ENCODE results near the gene GNL2. TPM values are rescaled to one million over a fixed set of nuclear protein-coding genes. Genes with fewer than 3 reads are reported as not detected.
"Not testable (repeated sequence)": the region's sequence is repeated elsewhere in the genome, so short reads cannot be mapped to it uniquely, and the experiment has no call there.

Gene GNL2
- polyA plus RNA-seq, 12 donors: 45.6 to 104 (median 55.1) TPM; not detected in 1

DNA sequence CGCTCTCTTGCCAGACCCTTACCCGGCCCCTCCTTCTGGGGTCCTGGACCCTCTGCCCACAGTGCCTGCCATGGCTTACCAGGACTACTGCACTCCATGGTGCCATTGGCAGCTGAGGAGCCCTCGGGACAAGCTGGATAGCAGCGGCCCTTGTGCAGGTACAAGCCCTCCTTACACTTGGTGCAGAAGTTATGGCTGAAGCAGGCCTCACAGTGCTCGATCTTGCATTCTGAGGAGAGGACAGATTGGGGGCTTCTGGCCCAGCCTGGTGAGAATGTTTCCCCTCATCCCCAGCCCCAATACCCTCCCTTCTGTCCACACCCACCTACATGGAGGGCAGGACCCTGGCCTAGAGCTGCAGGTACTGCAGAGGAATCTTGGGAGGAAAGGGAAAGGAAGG lies 18.4 kb upstream of the GNL2 start:
- no peak for DNase-seq

DNA sequence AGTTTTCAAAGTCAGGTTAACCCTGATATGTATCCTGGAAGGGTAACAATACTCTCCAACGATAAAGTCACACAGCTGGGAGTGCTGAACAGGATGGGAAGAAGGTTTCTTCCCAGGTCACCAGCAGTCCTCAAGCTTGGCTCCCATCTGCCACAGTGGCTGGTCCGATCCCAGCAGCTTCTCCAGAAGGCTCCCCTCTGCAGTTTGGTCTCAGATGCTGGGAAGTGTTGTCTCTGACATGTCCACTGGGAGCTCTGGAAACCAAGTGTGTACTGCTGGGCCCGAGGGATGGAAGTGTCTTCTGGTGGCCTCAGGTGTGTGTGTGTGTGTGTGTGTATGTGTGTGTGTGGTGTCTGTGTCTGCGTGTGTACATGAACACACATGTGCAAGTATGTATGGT lies 16.4 kb upstream of the GNL2 start:
- DNase-seq: no peak

DNA sequence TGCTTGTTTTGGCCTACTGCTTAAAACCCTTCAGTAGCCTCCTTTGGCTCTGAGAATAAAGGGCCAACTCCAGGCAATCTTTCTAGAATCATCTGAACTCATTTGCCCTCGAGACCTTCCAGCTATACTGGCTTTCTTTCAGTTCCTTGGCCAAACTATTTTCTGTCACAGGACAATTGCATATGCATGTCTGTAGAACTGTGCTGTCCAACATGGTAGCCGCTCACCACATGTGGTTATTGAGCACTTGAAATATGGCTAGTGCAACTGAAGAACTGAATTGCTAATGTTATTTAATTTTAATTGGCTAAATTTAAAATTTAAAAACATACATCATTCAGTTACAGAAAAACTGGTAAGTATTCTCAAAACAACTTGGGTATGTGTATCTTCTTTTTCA lies 14.3 kb upstream of the GNL2 start:
- DNase-seq: no peak

DNA sequence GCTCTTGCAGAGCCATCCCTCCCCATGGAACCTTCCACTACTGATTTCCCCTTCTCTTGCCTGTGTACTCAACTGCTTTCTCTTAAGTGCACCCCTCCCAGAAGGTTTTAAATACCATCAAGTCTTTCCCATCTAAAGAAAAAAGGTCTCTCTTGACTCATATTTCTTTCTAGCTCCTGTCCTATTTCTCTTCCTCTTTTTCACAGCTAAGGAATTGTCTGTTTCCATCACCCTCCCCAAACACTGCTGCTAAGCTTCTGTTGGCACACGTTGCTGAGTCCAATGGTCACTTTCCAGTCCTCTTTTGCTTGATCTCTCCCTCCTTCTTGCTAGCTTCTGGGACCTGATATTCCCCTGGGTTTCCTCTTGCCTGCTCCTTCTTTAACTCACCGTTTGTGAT lies 13.3 kb upstream of the GNL2 start:
- no peak for DNase-seq

DNA sequence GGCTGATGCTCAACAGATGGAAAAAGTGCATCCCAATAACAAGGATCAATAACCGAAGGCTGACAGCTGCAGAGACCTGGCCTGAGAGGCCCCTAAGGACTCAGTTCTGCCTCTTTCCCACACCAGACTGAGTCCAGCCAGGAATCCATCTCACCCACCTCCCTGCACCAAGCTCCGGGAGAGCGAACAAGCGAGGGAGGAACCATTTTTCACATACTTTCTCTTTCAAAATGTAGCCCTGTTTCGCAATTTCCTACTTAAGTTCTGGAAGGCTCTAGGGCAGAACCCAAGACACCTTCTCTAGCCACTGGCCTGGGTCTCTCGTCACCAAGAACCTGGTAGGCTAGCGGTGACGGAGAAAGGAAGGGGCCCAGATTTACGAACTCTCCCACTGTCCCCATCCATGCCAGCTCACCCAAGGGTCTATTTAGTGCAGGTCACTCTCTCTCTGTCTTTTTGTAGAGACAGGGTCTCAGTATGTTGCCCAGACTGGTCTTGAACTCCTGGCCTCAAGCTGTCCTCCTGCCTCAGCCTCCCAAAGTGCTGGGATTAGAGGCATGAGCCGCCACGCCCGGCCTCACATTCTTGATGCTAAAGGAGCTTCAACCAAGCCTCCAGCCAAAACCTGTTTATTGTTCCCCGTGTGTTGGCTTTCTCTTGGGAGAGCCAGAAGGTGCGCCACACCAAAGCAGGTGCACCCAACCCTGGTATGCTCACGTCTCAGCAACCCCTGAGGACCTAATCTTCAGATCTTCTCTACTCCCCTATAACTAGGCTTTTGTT lies 10.9 kb upstream of the GNL2 start:
- no peak for DNase-seq

DNA sequence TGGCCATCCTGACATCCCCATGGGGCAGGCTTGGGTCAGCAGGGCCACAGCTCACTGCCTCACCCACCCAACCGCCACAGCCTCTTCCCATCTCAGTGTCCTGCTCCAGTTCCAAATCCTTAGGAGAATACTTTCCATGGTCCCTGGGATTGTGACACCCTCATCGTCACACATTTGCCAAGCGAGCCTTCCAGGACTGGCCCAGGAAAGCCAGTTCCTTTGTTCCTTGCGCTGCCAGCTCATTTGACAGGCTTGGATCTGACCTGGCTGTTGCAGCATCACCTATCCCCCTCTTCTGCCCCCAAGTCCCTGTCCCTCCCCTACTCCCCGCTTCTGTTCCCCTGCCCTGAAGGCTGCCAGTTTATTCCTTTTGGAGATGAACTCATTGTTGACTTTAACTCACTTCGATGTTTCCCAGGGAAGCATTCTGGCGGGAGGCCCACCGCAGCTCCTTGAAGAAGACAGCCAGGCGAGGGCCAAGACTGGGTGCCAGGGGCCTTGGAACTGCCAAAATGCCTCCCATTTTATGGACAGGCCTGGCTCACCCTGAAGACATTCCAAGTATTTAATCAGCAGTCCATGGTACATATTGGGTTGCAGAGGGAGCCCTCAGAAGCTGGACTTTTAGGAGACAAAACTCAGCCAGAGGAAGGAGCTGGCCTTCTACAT lies 10.2 kb upstream of the GNL2 start:
- DNase-seq: no peak

DNA sequence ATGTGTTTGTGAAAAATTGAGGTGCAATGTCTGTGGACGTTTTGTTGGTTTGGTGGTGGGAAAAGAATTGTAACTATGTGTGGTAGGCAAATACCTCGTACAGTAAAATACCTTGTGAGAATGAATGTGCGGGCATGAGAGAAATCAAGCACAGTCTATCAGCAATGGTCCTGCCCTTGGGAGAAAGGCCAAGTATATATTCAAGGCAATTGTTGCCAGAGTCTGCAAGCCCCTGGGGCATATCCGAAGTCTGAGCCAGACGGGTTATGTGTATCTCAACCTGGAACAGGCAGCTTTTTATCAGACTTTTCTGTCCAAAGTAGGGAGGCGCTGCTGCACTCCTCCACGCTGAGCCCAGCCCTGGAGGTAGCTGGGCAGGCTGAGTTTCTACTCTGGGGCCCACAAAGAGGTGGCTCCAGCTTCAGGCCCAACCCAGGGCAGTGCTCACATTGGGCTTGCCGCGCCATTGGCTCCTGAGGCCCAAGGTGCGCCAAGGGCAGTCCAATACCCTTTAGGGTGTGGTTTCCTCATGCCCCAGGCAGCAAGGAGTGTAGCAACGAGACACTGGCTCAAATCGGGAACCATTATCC lies 9.4 kb upstream of the GNL2 start:
- no peak for DNase-seq

DNA sequence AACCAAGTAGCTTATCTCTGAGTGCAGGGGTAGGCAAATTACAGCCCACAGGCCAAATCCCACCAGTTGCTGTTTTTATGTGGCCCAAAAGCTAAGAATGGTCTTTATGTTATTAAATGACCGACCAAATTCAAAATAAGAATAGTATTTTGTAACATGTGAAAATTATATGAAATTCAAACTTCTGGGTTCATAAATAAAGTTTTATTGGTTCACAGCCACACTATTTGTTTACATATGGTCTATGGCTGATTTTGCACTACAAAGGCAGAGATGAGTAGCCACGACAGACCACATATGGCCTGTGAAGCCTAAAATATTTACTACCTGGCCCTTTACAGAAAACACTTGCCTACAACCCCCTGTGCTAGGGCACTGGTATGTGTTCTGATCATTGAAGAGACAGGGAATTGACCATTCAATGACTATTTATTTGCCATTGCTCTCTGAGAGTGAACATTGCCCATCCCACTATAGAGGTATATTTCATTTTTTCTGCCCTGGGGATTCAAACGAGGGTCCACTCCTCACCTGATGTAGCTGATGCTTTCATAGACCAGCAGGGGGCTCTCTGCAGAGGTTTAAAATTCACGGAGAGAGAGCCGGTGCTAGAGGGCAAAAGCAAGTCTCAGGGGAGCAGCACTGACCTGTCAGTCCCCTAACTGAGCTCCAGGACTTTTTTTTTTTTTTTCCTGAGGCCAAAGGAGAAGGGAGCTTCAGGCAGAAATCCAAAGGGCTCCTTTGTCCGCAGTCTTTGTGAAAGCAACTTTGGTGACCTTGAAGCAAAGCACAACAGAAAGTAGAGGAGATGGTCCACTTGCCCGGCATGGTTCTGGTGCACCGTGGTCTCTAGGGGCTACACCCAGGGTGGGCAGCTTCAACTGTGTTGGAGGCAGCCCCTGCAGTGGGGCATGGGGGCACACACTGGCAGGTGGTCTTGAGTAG lies 7.3 kb upstream of the GNL2 start:
- no peak for DNase-seq

DNA sequence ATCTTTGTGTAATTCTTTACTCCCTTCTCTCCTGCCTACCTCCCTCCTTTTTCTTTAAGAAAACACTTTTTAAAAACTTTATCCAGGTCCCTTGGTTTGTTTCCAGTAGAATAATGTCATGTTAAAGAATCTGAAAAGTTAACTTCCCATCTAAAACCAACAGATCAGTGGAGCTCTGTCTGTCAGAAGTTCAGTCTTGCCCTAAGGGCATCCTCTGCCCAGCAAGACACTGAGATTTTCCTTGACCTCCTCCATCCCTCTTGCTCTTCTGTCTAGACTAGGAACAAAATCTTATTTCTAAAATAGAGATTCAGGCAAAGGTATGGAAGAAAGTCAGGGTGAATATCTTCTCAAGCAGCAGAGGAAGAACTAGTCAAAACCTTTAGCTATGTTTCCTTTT lies 5.7 kb upstream of the GNL2 start:
- DNase-seq: no peak

DNA sequence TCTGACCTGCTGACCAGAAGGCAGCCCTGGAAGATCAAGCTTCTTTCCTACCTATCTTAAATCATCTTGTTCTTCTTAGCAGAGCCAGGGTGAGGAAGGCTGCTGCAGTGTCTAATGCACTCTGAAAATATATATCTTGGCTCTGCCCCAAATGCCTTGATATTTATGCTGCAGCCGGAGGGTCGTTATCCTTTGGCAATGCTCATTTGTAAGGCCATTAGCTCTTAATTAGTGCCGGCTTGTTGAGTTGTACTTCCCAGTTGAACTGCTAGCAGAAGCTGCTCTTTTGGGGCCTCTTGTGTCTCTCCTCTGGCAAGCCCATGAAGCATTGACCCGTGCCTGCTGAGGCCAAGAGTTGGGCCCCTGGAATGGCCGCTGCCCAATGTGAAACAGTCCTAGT lies 4.2 kb upstream of the GNL2 start:
- DNase-seq: no peak

DNA sequence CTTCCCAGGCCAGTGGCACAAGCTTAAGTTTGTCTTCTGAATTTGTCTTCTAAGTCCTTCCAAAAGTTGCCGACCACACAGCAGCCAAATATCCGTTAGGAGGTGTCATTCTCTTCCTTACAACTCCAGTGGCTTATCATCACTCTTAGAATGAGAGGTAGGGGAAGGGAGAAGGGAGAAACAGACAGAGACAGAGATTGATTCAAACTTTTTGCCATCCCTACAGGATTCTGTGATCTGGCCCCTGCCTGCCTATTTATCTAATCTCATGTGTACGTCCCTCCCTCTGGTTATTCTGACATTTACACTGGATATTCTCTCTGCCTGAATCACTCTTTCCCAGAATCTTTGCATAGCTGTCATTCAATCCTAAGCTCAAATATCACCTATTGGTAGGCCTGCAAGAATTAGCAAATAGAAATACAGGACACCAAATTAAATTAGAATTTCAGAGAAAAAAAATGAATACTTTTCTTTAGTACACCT lies 488 bp upstream of the GNL2 start:
- DNase-seq: no peak

DNA sequence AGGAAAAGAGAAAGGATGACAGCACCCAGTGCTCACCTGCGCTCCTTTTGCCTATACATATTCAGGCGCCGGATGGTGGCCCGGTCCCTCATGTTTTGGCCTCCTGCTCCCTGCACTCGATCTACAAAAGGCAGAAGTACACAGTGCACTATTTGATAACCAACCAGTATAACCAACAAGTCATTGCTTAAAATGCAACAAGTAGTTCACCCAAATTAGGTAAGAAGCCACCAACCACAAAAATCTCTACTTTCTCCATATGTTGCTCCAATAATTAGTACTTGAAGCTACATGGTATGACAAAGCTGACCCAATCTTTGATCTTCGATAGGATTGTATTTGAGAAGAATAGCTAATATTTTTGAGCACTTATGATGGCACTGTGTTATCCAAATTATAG lies 2.0 kb downstream of the GNL2 start:
- DNase-seq: no peak

DNA sequence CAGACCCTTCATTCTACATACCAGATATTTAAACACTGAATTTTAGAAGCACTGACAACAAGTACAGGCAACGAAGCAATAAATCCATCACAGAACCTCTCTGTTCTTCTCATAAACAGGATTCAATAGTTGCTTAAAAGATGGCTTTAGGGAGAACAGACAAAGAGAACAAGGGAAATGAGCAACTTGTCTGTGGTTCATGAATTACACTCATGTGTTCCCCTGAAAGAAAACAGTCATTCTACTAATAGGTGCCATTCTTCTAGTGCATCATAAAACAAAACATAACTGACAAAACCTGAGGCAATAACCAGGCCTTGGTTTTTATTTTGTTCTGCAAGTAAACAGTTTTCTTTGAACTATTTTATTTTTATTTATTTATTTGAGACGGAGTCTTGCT lies 6.8 kb downstream of the GNL2 start:
- no peak for DNase-seq

DNA sequence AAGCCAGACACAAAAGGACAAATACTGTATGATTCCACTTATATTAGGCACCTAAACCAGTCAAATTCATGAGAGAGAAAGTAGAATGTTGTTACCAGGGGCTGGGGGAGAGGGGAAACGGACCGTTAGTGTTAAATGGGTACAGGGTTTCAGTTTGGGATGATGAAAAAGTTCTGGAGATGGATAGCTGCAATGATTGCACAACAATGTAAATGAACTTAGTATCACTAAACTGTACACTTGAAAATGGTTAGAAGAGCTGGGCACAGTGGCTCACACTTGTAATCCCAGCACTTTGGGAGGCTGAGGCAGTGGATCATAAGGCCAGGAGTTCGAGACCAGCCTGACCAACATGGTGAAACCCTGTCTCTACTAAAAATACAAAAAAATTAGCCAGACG lies 11.2 kb downstream of the GNL2 start:
- not testable (repeated sequence) for DNase-seq

DNA sequence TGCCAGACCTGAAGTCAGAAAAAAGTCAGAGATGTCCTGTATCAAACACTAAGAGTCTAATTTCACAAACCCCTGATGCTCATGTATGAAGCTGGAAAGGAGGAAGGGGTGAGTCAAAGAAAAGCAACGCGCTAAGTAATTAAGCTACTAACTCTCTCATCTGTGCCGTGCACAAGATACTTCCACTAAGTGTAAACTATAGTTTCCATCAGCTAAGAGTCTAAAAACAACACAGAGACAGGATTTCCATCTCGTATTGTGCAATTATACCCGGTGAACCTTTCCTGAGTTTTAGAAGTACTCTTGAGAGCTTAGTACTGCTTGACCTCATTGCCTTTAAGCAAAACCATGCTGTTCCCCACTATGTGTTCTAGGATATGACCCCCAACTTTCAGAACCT lies 20.0 kb downstream of the GNL2 start:
- DNase-seq: no peak

DNA sequence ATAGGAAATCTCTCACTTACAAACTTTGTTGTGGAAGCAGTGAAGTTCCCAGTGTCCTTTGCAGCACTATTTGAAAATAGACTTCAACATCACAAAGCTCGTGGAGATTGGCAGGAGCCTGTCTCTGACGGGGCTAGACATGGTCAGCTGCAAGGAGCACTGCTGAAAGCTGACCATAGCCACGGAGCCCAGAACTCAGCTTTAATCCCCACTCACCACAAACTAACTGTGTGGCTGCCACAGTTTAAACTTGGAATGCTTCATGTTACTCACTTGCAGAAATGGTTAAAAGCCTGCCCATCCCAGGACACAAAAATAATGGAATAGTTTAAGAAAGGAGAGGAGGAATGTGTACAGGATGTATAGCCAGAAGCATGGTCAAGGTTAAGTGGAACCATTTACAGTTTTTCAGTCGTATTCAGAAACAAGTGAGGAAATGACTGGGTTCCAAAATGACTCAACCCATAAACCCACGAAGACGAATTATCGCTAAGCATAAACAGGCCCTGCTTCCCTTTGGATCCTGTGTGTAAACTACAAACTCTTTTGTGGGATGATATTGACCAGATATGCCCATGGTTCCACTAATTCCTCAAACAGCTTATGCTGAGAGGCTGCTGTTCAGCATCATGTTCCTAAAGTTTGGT lies 20.8 kb downstream of the GNL2 start:
- DNase-seq: no peak

DNA sequence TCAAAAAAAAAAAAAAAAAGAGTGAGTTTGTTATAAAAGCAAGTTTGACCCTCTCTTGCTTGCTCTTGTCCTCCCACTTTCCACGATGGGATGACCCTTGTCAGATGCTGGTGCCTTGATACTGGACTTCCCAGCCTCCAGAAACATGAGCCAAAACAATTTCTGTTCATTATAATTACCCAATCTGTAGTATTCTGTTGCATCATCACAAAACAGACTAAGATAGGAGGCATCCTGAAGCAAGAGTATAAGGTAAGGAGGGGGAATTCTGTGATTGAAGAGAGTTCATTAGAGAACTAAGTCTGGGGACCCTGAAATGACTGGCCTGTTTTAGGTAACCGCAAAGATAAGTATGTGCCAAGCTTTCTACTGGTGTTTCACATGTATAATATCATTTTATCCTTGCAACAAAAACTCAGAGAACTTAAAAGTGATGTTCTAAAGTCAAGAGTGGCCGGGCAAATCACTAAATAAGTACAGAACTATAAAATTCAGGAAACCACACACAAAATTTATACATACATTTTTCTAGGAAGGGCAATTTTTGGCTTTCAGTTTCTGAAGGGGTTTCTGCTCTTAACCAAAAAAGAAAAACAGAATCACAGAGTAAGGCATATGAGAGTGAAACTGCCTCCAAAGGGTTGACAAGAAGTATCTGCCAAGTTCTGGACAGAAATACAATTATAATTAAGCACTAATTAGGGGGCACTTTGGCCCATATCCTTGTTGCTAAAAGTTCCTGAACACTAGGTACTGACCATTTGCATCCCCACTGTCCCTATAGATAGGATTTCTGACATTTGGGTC lies 25.0 kb downstream of the GNL2 start:
- DNase-seq: no peak

DNA sequence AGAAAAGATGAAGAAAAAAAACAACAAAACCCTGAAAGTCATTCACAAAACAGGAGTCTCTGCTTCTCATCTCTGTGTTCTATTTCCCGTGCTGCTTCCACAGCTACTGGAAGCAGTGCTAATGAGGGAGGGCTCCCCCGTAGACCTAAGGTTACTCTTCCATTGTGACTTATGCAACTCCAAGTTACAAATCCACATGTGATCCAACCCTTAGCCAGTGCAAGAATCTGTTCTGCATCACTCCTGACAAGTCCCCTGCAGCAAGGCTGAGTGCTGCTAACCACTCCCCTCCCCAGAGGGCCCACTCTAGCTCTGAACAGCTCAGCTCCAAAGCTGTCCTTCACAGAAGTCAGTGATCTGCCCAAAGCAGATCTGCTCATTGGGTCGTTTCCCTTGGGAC lies 28.7 kb downstream of the GNL2 start:
- no peak for DNase-seq

DNA sequence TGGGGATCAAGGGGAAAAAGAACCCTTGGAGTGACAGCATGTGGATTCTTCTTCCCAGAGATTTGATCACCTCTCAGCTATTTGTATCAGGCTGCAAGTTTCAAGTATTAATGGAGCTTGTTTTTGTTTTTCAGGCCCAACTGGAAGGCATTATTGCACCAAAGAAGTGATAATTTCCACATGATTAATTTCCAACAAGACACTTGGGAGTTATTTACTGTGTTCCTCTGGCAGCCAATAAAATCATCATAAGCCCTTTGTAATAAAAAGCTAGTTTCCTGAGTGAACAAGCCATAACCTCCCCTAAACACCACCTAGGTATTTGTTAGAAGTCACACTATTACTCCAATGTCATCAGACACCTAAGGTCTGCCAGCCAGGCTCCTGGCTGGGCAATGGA lies 30.8 kb downstream of the GNL2 start:
- no peak for DNase-seq

DNA sequence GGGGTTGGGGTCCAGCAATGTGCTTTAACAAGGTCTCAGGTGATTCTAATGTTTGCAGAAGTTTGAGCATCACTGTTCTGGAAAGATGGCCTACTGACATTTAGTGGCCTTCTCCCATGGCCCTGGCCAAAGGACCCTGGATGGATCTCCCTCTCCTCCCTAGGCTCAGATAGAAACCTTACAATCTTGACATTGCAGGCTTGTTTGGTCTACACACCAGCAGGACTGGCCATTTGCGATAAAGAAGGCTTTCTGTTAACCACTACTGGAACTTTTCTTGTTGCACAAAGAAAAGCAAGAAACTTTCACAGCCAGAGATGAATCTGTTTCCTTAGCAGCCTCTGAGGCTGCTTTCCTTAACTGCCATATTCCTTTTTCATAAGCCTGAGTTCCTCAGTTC lies 32.8 kb downstream of the GNL2 start:
- no peak for DNase-seq
